Endothelial cell (in vitro differentiated cells): ENCODE results near the gene FAM72D. TPM values are rescaled to one million over a fixed set of nuclear protein-coding genes. Genes with fewer than 3 reads are reported as not detected.
"Not testable (repeated sequence)": the region's sequence is repeated elsewhere in the genome, so short reads cannot be mapped to it uniquely, and the experiment has no call there.

ENCODE experiments used
- DNase-seq: peaks from one replicate; pipeline ENCODE4 v3.0.0; 2021; ENCODE audit warnings: low spot score
- H3K27ac Mint-ChIP-seq: one replicate; pipeline ENCODE4 v1.8.0; 2021; ENCODE audit warnings: mixed read lengths, inconsistent platforms; ENCODE audit not compliant: unreplicated experiment
- H3K27me3 Mint-ChIP-seq: one replicate; pipeline ENCODE4 v1.8.0; 2021; ENCODE audit warnings: mild to moderate bottlenecking, moderate library complexity, mixed read lengths, inconsistent platforms; ENCODE audit not compliant: unreplicated experiment
- H3K36me3 Mint-ChIP-seq: one replicate; pipeline ENCODE4 v1.8.0; 2021; ENCODE audit warnings: mild to moderate bottlenecking, low read depth, mixed read lengths, inconsistent platforms; ENCODE audit not compliant: unreplicated experiment
- H3K4me1 Mint-ChIP-seq: one replicate; pipeline ENCODE4 v1.8.0; 2021; ENCODE audit warnings: mild to moderate bottlenecking, mixed read lengths, inconsistent platforms; ENCODE audit not compliant: unreplicated experiment
- H3K4me3 Mint-ChIP-seq: one replicate; pipeline ENCODE4 v1.8.0; 2021; ENCODE audit warnings: mild to moderate bottlenecking, mixed read lengths, inconsistent platforms; ENCODE audit not compliant: unreplicated experiment
- H3K9me3 Mint-ChIP-seq: one replicate; pipeline ENCODE4 v1.8.0; 2021; ENCODE audit warnings: mixed read lengths, inconsistent platforms; ENCODE audit not compliant: unreplicated experiment
- total RNA-seq: library from RNA; stranded (reverse); fragmentation: NEBNext Ultra II Directional; extraction: Animal tissue kit (Norgen Biotek cat#: 25700); gene quantifications from one replicate; pipeline ENCODE4 v1.2.1, GENCODE V29; 2021; ENCODE audit not compliant: unreplicated experiment

The FAM72D gene
- total RNA-seq, 1 donor from 2014 or later = 3.0 TPM

DNA sequence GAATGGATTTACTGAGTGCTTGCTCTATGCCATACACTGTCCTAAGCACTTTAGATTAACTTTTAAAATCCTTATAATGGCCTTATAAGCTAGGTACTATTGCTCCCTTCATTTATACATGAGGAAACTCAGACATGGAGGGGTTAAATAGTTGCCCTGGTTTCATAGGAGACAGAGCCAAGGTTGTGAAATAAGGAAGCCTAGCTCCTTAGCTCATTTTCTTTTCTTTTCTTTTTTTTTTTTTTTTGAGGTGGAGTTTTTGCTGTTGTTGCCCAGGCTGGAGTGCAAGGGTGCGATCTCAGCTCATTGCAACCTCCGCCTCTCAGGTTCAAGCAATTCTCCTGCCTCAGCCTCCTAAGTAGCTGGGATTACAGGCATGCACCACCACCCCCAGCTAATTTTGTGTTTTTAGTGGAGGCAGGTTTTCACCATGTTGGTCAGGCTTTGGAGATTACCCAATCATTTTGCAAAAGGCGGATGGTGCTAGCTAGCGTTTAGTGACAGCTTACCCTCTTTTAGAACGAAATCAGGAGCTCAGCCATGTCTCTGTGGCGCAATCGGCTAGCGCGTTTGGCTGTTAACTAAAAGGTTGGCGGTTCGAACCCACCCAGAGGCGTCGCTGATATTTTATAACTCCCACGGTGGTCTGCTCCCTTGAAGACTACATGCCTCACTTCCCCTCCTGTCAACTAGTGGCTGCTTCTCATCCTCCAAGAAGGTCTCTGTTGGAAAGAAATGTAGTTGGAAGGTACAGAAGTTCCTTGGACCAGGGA is 33.1 kb downstream of the FAM72D start:
- H3K9me3 Mint-ChIP-seq, H3K36me3 Mint-ChIP-seq, DNase-seq, H3K4me3 Mint-ChIP-seq, H3K27ac Mint-ChIP-seq, H3K4me1 Mint-ChIP-seq, H3K27me3 Mint-ChIP-seq: not testable (repeated sequence)

DNA sequence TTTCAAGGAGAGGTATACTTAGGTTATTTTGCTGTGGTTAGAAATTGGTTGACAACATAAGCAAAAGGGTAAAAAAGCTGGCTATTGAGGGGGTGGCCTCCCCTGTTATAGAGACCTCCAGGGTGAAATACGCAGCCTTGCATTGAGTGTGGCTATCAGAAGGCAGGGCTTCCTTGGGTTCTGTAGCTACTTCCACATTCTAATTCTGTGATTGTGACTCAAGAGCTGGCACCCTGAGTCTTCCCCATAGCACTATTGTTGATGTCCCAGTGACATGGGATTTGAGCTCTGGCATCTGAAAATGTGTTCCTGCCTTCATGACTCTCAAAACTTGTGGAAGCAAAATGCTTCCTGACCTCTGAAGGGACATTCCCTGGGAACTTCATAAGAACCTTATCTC is 38.7 kb downstream of the FAM72D start:
- not testable (repeated sequence) for H3K4me3 Mint-ChIP-seq, H3K4me1 Mint-ChIP-seq, H3K9me3 Mint-ChIP-seq, H3K27ac Mint-ChIP-seq, DNase-seq, H3K27me3 Mint-ChIP-seq, H3K36me3 Mint-ChIP-seq

DNA sequence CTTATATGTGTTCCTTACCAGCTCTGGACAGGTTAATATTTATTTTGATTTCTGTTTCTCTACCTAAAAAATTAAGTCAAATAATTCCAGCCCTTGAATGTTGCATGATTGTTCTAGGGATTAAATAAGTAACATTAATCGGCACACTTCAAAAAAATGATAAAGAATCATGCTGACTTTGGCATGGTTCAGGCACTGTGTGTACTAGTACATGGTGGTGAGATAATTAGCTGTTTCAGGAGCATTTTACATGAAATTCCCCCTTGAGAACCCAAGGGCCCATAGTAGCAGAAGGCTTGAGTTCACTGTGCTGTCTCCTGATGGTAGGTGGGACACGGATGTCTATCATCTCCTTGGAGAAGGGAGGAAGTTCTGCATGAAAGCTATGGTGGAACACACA is 44.8 kb downstream of the FAM72D start:
- H3K4me3 Mint-ChIP-seq, H3K36me3 Mint-ChIP-seq, H3K27me3 Mint-ChIP-seq, DNase-seq, H3K9me3 Mint-ChIP-seq, H3K27ac Mint-ChIP-seq, H3K4me1 Mint-ChIP-seq: not testable (repeated sequence)

DNA sequence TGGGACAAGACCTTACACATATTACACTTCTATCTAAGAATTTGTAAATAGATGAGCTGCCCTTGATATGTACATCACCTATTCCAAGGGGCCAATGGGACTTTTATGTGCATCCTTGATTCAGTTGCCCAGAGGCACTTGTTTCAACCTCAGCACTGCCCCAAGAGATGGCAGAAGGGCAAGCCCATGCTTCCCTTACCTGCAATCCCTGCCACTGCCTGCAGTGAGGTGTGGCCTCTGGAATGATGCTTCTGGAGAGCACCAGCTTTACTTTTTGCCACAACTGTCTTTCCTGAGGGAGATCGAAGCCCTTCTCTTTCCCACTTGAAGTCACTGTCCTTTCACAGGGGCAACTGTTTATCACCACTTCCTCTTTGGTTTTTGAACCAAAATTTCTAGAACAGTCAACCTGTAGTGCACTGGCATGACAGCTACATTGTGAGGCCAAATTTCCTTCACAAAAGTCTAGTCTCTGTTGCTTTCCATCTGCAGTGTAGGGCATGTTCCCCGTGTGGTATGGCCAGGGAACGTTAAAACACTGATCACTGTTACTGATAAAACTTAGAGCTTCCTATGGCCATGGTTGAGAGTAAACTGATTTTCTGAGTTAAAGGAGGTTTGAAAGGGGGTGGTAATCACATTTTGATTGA is 48.6 kb downstream of the FAM72D start:
- not testable (repeated sequence) for H3K36me3 Mint-ChIP-seq, H3K27me3 Mint-ChIP-seq, H3K4me3 Mint-ChIP-seq, H3K27ac Mint-ChIP-seq, H3K4me1 Mint-ChIP-seq, H3K9me3 Mint-ChIP-seq, DNase-seq

DNA sequence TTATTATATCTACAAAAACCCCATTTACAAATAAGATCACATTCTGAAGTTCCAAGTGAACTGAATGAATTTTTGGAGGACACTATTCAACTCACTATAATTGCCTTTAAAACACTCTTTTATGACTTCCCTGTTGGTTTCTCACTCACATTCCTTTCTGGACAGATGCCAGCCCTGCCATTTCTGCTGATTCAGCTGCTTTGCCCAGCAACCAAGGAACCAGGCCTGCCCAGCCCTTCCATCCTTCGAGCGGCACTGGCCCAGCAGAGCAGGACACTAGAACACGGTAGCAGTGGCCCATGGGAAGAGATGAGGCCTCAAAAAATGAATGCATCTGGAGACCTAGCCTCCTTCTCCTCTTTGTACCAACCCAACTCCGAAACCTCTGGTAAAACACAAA is 50.5 kb downstream of the FAM72D start:
- H3K9me3 Mint-ChIP-seq, H3K27me3 Mint-ChIP-seq, H3K27ac Mint-ChIP-seq, H3K4me1 Mint-ChIP-seq, DNase-seq, H3K4me3 Mint-ChIP-seq, H3K36me3 Mint-ChIP-seq: not testable (repeated sequence)

DNA sequence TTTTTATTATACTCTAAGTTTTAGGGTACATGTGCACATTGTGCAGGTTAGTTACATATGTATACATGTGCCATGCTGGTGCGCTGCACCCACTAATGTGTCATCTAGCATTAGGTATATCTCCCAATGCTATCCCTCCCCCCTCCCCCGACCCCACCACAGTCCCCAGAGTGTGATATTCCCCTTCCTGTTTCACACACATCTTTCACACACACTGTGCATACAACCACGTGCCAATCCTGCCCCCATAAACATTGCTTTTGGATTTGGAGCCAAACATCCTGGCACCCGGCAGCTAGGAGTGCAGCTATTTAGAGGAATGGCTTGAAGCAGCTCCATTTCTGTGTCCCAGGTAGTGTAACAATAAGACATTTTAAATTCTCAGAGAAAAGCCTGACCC is 51.4 kb downstream of the FAM72D start:
- DNase-seq, H3K27ac Mint-ChIP-seq, H3K27me3 Mint-ChIP-seq, H3K4me3 Mint-ChIP-seq, H3K4me1 Mint-ChIP-seq, H3K9me3 Mint-ChIP-seq, H3K36me3 Mint-ChIP-seq: not testable (repeated sequence)

DNA sequence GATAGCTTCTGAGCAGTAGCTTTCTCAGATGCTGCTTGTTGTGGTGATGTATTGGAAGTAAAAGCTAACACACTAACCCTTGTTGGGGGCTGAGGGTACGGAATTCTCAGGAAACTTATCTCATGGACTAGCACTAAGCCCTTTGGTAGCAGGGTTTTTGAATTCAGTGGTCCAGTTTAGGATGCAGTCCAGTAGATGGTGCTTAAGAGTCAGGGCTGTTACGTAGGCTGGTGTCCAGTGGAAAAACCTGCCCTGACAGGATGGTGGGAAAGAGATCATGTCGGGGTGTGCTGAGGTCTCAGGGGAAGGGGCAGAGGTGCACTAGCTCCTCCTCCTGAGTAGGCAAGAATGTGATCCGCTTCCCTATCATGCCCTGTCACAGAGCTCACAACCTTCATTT is 59.6 kb downstream of the FAM72D start:
- not testable (repeated sequence) for H3K36me3 Mint-ChIP-seq, H3K9me3 Mint-ChIP-seq, DNase-seq, H3K4me3 Mint-ChIP-seq, H3K4me1 Mint-ChIP-seq, H3K27me3 Mint-ChIP-seq, H3K27ac Mint-ChIP-seq

DNA sequence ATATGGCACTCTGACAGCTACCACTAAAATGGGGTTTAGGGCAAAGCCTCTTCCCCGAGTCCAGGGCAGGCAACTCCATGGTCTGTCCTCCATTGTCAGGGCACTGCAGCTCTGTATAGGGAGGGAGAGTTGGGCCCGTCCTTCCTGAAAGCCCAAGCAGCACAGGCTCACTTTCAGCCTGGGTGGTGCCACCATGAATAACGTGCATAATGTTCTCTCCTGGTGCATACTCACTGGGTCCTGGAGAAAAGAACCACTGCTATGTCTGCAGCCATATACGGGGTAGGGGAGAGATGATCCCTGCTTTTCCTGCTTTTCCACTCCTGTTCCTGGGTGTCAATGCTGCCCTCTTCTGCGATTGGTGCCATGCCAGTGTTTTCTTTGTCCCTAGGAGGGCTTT is 60.1 kb downstream of the FAM72D start:
- not testable (repeated sequence) for H3K9me3 Mint-ChIP-seq, H3K4me1 Mint-ChIP-seq, H3K36me3 Mint-ChIP-seq, H3K27me3 Mint-ChIP-seq, DNase-seq, H3K4me3 Mint-ChIP-seq, H3K27ac Mint-ChIP-seq

DNA sequence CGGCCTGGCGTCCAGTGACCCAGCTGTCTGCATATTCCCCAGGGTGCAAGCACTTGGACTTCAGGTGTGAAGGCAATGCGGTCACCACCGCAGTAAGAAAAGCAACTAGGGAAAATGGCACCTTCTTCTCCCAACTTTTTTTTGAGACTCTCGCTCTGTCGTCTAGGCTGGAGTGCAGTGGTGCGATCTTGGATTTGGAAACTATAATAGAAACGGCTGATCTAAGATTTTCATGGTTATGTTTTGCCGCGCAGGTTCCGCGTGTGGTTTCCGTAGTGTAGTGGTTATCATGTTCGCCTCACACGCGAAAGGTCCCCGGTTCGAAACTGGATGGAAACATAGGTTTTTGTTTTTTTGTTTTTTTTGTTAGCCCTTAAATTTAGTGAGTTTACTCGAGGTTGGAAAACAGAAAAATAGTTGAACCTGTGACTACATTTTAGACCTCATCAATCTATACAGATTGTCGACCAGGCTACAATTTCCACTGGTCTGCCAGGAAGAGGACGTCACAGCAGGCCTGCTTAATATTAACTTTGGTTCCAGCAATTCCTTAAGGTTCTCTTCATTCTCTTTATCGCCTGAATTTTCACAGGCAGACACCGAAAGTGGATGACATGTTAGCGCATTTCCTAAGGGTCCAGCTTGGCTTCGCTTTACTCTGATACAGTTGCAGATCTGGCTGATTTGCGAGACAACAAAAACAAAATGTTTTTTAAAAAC is 61.3 kb downstream of the FAM72D start:
- H3K27ac Mint-ChIP-seq = peak overlapping the region; percentile 93
- DNase-seq = peak; percentile 49
- H3K27me3 Mint-ChIP-seq, H3K4me1 Mint-ChIP-seq, H3K9me3 Mint-ChIP-seq, H3K36me3 Mint-ChIP-seq: not testable (repeated sequence)
- H3K4me3 Mint-ChIP-seq = peak overlapping the region; percentile 88

DNA sequence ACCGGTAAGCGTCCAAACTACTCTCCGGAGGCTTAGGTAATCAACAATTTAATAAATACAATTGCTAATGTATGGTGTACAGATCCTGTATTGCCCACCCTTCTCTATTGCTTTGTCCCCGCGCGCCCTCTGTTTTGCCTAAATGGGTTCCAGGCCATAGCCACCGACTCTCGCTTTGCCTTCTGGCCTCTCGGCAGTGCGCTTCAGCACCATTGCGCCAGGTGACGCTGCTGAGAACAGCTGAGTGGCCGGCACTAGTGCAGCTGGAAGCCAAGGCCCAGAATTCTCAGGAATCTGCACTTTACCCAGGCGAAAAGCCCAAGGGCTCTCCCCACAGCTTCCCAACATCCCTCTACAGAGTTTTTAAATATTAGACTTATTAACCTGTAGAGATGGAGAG is 61.9 kb downstream of the FAM72D start:
- H3K27me3 Mint-ChIP-seq, H3K27ac Mint-ChIP-seq, H3K9me3 Mint-ChIP-seq, H3K4me1 Mint-ChIP-seq, DNase-seq, H3K36me3 Mint-ChIP-seq, H3K4me3 Mint-ChIP-seq: not testable (repeated sequence)

DNA sequence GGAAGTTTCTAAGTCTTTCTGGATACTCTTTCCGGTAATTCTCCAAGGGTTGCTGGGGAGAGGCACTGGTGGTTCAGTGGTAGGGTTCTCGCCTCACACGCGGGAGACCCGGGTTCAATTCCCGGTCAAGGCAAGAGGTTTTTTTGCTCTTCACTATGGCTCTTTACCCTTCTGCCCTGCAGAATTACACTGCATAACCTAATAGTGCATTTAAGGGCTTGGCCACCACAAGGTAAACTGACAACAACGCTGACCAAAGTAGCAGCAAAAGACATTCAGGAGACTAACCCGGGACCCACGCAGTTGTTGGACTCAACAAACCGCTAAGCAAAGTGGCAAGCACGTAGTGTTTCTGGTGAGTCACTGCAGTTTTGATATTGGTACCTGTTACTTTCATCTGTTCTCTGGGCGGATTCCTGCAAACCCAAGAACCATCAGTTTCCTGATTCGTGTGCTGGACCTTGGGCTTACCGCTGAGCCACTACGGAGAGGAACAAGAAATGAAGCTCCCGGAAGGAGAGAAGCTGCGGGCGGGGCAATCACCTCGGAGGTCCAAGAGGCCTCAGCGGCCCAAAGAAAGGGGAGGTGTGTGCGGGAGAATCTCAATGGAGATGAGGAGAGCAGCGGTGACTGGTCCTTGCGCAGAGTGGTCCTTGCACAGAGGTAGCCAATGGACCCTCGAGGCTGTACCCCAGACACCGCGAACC is 65.4 kb downstream of the FAM72D start:
- H3K9me3 Mint-ChIP-seq, DNase-seq, H3K4me3 Mint-ChIP-seq, H3K36me3 Mint-ChIP-seq, H3K4me1 Mint-ChIP-seq, H3K27ac Mint-ChIP-seq, H3K27me3 Mint-ChIP-seq: not testable (repeated sequence)
